OCI-LY1 (cell line): ENCODE results near the gene SYK.

Source experiments
- H2AFZ ChIP-seq: fragments of 200-600 bp; sonication (generic), shearing (Covaris generic); 2 replicates; pipeline ENCODE4 v1.6.0; 2014; ENCODE audit warnings: antibody characterized with exemption, mild to moderate bottlenecking, low read length
- H3F3A ChIP-seq: fragments of 200-600 bp; sonication (generic), shearing (Covaris generic); 2 replicates; pipeline ENCODE4 v1.6.0; 2014; ENCODE audit warnings: mild to moderate bottlenecking, antibody characterized with exemption, low read length, moderate library complexity; ENCODE audit not compliant: insufficient read depth
- H3K27ac ChIP-seq: fragments of 200-600 bp; sonication (generic); 2 replicates; pipeline ENCODE4 v1.5.1; 2014; ENCODE audit warnings: low read length, mixed run types, mild to moderate bottlenecking, low read depth; ENCODE audit not compliant: poor library complexity, severe bottlenecking
- H3K27me3 ChIP-seq: fragments of 200-600 bp; sonication (generic); 2 replicates; pipeline ENCODE4 v1.6.0; 2014; ENCODE audit warnings: antibody characterized with exemption, mild to moderate bottlenecking, low read length, moderate library complexity; ENCODE audit not compliant: insufficient read depth
- H3K36me3 ChIP-seq: fragments of 200-600 bp; sonication (generic); 2 replicates; pipeline ENCODE4 v1.6.1; 2014; ENCODE audit warnings: mild to moderate bottlenecking, antibody characterized with exemption, low read length, moderate library complexity, mixed read lengths; ENCODE audit not compliant: insufficient read depth
- H3K4me1 ChIP-seq: fragments of 200-600 bp; sonication (generic); 2 replicates; pipeline ENCODE4 v1.5.1; 2014; ENCODE audit warnings: mild to moderate bottlenecking, low read length, moderate library complexity; ENCODE audit not compliant: insufficient read depth, severe bottlenecking
- H3K4me2 ChIP-seq: fragments of 200-600 bp; sonication (generic), shearing (Covaris generic); 2 replicates; pipeline ENCODE4 v1.6.1; 2014; ENCODE audit warnings: low read length
- H3K4me3 ChIP-seq: fragments of 200-600 bp; sonication (generic); 2 replicates; pipeline ENCODE4 v1.5.1; 2014; ENCODE audit warnings: low read length, low read depth, mild to moderate bottlenecking, mixed read lengths; ENCODE audit not compliant: poor library complexity, severe bottlenecking
- H3K79me2 ChIP-seq: fragments of 200-600 bp; shearing (Covaris generic); 2 replicates; pipeline ENCODE4 v1.6.1; 2016; ENCODE audit warnings: mixed run types, low read length, mixed read lengths; ENCODE audit not compliant: insufficient read depth
- H3K9ac ChIP-seq: fragments of 200-600 bp; sonication (generic), shearing (Covaris generic); 2 replicates; pipeline ENCODE4 v1.6.1; 2014; ENCODE audit warnings: mild to moderate bottlenecking, low read length, mixed read lengths
- H3K9me2 ChIP-seq: fragments of 200-600 bp; sonication (generic), shearing (Covaris generic); 2 replicates; pipeline ENCODE4 v1.6.1; 2014; ENCODE audit warnings: low read depth, mild to moderate bottlenecking, low read length, mixed read lengths
- H3K9me3 ChIP-seq: fragments of 200-600 bp; shearing (Covaris generic); 2 replicates; pipeline ENCODE4 v1.6.1; 2014; ENCODE audit warnings: low read length, mixed read lengths
- H4K20me1 ChIP-seq: fragments of 200-600 bp; sonication (generic), shearing (Covaris generic); 2 replicates; pipeline ENCODE4 v1.6.0; 2016; ENCODE audit warnings: mild to moderate bottlenecking, low read length; ENCODE audit not compliant: insufficient read depth
- CTCF ChIP-seq: fragments of 200-600 bp; sonication (generic), shearing (Covaris generic); IDR thresholded peaks from 2 replicates; pipeline ENCODE4 v1.5.1; 2017; ENCODE audit warnings: mild to moderate bottlenecking, antibody characterized with exemption, low read length, moderate library complexity, mixed read lengths
- EZH2 ChIP-seq: fragments of 200-600 bp; sonication (generic), shearing (Covaris generic); IDR thresholded peaks from 2 replicates; pipeline ENCODE4 v1.8.0; 2017; ENCODE audit warnings: borderline replicate concordance, mixed run types, mild to moderate bottlenecking, antibody characterized with exemption, low read length, moderate library complexity, mixed read lengths

SYK gene

GRCh38 chr9:90815183-90815943, 13.7 kb downstream of the SYK start:
- H3K9ac ChIP-seq: peak overlapping the region; percentile 55
- no peaks in the 10 kb centered on the region for H3K9me2 ChIP-seq
- H3K36me3 ChIP-seq: peaks cover 58% of the 10 kb centered on the region
- H3K27ac ChIP-seq: peak overlapping the region; percentile 96
- TF ChIP-seq EZH2: no peak
- no peak for TF ChIP-seq CTCF
- no peaks in the 10 kb centered on the region for H4K20me1 ChIP-seq
- no peaks in the 10 kb centered on the region for H3K27me3 ChIP-seq
- peak overlapping the region; percentile 29 for H3K4me3 ChIP-seq
- no peaks in the 10 kb centered on the region for H3K9me3 ChIP-seq
- no peak overlapping the region for H2AFZ ChIP-seq
- H3K4me2 ChIP-seq: peak overlapping the region; percentile 70
- peaks cover 62% of the 10 kb centered on the region for H3K4me1 ChIP-seq
- H3F3A ChIP-seq: 0 out of 2 replicates have a peak, but pooled peaks cover 6% of the 10 kb centered on the region
- H3K79me2 ChIP-seq: peaks cover 80% of the 10 kb centered on the region

GRCh38 chr9:90815944-90816357, 14.3 kb downstream of the SYK start:
- Histone ChIP-seq H2AFZ (no peak overlapping the region), H3K79me2 (peaks cover 74% of the 10 kb centered on the region), H3K9me3 (no peaks in the 10 kb centered on the region), H3K4me2 (peak overlapping the region; percentile 70), H3K27ac (peak overlapping the region; percentile 96), H4K20me1 (no peaks in the 10 kb centered on the region), H3K27me3 (no peaks in the 10 kb centered on the region), H3K36me3 (peaks cover 58% of the 10 kb centered on the region), H3K9ac (peak overlapping the region; percentile 55), H3K9me2 (no peaks in the 10 kb centered on the region), H3K4me3 (peak overlapping the region; percentile 29), H3F3A (0 out of 2 replicates have a peak, but pooled peaks cover 6% of the 10 kb centered on the region), H3K4me1 (peaks cover 56% of the 10 kb centered on the region)
- no peak for TF ChIP-seq EZH2
- TF ChIP-seq CTCF: no peak

GRCh38 chr9:90816690-90817089, 15.1 kb downstream of the SYK start:
- Histone ChIP-seq H3K27ac (no peak overlapping the region), H3K4me3 (no peak overlapping the region), H3K4me1 (peaks cover 49% of the 10 kb centered on the region), H3K79me2 (peaks cover 71% of the 10 kb centered on the region), H3K9me3 (no peaks in the 10 kb centered on the region; the same call in 1 of the 2 replicates), H3K9me2 (no peaks in the 10 kb centered on the region), H2AFZ (no peak overlapping the region), H3K27me3 (no peaks in the 10 kb centered on the region), H4K20me1 (no peaks in the 10 kb centered on the region), H3K4me2 (no peak overlapping the region), H3K36me3 (peaks cover 66% of the 10 kb centered on the region), H3K9ac (no peak overlapping the region), H3F3A (0 out of 2 replicates have a peak, but pooled peaks cover 6% of the 10 kb centered on the region)
- TF ChIP-seq EZH2 (no peak), CTCF (no peak)
